HG03575 (cell line): ENCODE measurements around the gene SYMPK.

Experiments
- ATAC-seq: cut with Tn5 transposase; IDR thresholded peaks from one replicate; pipeline ENCODE4 v1.9.1; 2021; ENCODE audit not compliant: unreplicated experiment, insufficient number of reproducible peaks, low FRiP score; ENCODE audit errors: extremely low read depth

SYMPK gene

GRCh38 chr19:45774765-45775164 lies 88.2 kb downstream of the SYMPK start:
- ATAC-seq = no peak

- ATAC-seq = no peak
These were observed 89.6 kb downstream of the SYMPK start for GRCh38 chr19:45773384-45773783.

- no peak for ATAC-seq
These were observed 90.0 kb downstream of the SYMPK start for GRCh38 chr19:45772912-45773311.

GRCh38 chr19:45772130-45772840 lies 90.7 kb downstream of the SYMPK start:
- ATAC-seq = no peak

DNA sequence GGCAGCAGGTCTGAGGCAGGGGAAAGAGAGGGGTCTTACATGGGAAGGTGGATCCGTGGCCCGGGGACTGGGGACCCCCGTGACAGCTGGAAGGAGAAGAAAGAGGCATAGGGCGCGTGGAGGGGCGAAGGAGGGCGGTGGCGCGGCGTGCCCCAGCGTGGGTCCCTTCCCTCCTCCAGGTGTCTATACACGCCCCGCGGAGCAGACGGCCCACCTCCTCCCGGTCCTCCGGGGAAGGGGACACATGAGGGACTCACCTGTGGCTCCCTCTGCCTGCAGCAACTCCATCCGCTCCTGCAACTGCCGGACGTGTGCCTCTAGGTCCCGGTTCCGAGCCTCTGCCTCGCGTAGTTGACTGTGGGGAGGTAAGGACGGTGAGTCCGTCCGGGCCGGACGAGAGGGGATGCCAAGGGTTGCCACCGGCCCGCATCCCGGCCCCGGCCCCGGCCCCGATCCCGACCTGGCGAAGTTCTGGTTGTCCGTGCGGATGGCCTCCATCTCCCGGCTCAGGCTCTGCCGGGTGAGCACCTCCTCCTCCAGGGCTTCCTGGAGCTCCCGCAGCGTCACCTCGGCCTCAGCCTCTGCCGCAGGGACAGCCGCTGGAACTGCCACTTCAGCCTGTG lies 91.5 kb downstream of the SYMPK start:
- ATAC-seq = no peak

GRCh38 chr19:45770192-45771101 lies 92.5 kb downstream of the SYMPK start:
- ATAC-seq = no peak

GRCh38 chr19:45769821-45770191 lies 93.1 kb downstream of the SYMPK start:
- ATAC-seq = no peak

DNA sequence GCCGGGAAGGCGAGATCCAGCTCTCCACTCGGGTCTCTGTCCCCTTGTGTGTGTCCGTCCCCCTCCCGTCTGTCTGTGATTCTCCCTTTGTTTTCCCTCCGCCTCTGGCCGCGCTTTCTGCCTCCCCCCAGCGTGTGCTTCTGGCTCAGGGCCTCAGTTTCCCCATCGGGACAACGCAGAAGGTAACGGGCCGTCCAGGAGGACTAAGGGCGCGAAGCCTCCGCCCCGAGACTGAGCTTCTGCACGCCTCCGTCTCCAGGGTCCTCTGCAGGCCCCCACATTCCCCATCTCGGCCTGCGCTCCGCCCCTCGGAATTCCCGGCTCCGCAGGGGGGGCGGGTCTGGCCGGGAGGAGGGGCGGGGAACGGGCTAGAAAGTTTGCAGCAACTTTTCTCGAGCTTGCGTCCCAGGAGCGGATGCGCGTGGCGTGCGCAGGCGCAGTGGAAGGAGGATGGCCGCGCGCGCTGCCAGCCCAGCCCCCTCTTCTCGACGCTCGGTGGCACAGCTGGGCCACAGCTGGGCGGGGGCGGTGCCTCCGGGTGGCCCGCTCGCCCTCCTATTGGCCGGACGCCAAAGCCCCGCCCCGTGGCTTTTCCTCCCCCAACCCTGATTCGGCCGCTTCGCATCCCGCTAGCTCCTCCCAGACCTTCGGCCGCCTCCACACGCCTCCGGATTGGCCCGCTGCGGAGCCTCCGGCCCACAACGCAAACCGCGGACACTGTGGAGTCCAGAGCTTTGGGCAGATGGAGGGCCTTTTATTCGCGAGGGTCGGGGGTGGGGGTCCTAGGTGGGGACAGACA lies 93.8 kb downstream of the SYMPK start, which contains the start of gene SIX5:
Gene SIX5 (minus strand): TSS at position 269 of the 799 bp plus-strand sequence. CDS start 408 bp downstream, outside the sequence.
- ATAC-seq = no peak

DNA sequence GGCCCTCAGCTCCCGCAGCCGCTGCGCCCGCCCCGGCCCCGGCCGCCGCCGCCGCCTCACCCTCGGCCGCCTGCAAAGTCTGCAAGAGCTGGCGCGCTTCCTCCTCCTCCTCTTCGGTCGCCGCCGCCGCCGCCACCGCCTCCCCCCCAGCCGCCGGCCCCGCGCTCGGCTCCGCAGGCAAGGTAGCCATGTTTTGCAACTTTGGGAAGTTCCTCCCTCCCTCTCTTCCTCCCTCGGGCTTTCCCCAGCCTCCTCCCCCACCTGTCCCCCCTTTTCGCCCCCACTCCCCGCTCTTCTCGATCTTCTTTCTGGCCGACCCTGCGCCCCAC lies 94.3 kb downstream of the SYMPK start:
- ATAC-seq = no peak

- no peak for ATAC-seq
These were observed 94.9 kb downstream of the SYMPK start for GRCh38 chr19:45767881-45768654.

DNA sequence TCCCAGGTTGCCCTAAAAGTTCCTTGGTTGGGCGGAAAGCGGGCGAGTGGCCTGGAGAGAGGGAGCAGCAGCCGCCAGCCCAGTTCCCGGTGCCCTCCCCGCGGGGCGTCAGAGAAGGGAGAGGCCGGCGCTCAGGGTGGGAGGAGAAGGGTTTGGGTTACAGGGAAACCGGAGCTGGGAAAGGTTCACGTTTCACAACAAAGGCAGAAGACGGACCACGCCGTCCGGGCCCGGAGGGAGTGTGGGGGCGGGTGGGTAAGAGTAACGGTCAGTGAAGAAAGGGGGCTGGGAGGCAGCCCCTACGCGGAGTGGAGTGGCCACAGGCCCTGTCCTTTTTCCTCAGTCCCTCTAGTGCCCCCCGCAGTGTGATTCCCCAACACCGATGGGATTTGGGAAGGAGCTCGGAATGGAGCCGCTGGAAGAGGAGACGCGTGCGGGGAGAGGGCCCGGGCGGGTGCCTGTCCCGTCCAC lies 95.5 kb downstream of the SYMPK start:
- no peak for ATAC-seq

DNA sequence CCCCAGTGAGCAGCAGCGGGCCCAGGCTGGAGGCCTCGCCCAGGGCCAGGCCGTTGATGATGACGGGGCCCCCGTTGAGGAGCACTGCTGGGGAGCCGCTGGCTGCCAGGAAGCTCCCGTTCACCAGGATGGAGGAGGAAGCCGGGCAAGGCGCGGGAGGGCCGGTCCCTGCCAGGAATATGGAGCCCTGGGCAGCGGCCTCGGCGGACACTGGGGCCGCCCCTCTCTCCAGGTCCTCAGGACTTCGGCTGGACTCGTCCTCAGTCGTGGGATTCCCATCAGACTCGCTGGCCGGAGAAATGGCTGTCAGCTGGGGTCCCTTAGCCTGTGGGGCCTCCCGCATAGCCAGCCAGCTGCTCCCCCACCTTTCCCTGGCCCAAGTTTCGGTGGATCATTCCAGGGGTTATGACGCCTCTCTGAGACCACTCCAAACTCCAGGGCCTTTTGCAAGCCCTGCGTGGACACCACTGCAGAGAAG lies 96.0 kb downstream of the SYMPK start:
- no peak for ATAC-seq

DNA sequence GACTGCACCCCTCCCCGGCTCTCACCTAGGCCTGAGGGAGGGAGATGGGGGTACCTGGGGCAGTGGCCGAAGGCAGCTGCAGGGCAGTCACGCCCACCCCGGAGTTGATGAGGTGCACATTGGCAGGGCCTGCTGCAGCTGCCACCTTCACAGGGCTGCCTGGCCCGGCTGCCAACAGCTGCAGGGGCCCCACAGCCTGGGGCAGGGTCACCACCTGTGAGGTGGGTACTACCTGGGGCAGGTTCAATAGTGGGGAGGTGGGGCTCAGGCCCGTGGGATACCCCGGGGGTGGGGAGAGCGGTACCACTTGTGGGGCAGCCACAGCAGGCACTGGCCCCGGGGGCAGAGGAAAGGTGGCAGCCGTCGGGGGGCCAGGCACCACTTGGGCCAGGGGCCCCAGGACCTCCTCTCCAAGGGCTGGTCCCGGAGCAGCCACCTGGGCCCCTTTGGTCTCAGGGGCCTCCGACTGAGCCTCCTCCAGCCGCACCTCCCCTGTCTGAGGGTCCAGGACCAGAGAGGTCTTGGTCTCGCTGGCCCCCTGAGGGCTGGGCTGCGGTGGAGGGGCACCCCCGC lies 96.6 kb downstream of the SYMPK start:
- ATAC-seq = no peak

DNA sequence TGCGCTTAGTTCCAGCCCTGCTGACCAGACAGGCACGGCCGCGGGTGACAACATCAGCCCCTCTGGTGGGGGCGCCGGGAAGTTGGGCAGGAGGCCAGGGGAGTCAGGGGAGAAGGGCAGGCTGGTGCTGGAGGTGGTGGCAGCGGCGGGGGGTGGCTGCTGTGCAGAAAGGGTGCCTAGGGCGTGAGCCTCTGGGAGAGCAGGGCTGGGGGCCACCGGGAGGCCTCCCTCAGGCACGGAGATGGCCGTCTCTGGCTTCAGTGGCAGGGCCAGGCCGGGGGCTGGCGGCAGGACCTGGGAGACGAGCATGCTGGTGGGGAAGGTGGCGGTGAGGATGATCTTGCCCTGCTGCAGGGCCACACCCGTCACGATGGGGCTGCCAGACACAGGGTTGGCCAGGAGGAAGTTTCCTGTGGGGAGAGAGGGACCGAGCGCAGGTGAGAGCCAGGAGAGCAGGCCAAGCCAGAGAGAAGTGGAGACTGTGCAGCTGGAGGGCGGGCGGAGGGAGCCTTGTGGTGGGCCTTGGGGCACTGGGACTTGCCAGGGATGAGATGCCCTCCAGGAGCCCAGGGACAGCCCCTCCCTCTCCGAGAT lies 97.1 kb downstream of the SYMPK start:
- no peak for ATAC-seq
